Adrenal gland (tissue), 5 donors: ENCODE results near the gene PRELID3B.

ENCODE experiments used
- POLR2A ChIP-seq, 2 donors: fragments of 450-650 bp; IDR thresholded peaks; one replicate each; pipeline ENCODE4 v1.6.1; 2017; ENCODE audit warnings: antibody characterized with exemption in 2 of 2, mild to moderate bottlenecking in 2 of 2, moderate library complexity in 1 of 2
- TF ChIP-seq, protein P1 (sequence below), 6 experiments: fragments of 450-650 bp in 4 of 6; fragments of 200-600 bp in 2 of 6; sonication (generic) in 1 of 6; IDR thresholded peaks; 1 replicate in 5 of 6; 2 replicates in 1 of 6; pipeline versions ENCODE4 v1.5.1 to v1.8.0; 2016 to 2021; ENCODE audit warnings: antibody characterized with exemption in 6 of 6, mild to moderate bottlenecking in 2 of 6, moderate library complexity in 1 of 6
- donor health status: DM: no; HTN: no; CAD: no.

DNA sequence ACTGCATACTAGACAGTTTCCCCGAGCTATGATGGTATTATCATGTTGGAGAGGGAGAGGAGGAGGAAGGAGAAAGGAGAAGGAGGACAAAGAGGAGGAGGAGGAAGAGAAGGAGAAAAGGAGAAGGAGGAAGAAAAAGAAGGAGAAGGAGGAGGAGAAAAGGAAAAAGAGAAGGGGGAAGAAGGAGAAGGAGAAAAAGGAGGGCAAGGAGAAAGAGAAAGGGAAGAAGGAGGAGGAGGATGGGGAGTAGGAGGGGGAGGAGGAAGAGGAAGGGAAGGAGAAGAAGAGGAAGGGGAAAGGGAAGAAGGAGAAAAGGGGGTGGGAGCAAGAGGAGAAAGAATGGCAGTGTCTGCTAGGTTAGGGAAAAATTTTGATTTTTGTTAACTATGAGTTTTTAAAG lies 35.1 kb upstream of the PRELID3B start:
- TF ChIP-seq POLR2A (IDR thresholded peaks at IDR 0.05): no peak
- TF ChIP-seq, protein P1, sequence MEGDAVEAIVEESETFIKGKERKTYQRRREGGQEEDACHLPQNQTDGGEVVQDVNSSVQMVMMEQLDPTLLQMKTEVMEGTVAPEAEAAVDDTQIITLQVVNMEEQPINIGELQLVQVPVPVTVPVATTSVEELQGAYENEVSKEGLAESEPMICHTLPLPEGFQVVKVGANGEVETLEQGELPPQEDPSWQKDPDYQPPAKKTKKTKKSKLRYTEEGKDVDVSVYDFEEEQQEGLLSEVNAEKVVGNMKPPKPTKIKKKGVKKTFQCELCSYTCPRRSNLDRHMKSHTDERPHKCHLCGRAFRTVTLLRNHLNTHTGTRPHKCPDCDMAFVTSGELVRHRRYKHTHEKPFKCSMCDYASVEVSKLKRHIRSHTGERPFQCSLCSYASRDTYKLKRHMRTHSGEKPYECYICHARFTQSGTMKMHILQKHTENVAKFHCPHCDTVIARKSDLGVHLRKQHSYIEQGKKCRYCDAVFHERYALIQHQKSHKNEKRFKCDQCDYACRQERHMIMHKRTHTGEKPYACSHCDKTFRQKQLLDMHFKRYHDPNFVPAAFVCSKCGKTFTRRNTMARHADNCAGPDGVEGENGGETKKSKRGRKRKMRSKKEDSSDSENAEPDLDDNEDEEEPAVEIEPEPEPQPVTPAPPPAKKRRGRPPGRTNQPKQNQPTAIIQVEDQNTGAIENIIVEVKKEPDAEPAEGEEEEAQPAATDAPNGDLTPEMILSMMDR (IDR thresholded peaks at IDR 0.05): no peak
